HFFc6 (cell line): Measurements from ENCODE around the gene PRMT7. TPM values are rescaled to one million over a fixed set of nuclear protein-coding genes. Genes with fewer than 3 reads are reported as not detected.
A peak's percentile ranks its signal among the peaks of the same experiment; 100 is the strongest.

ENCODE experiments used
- DNase-seq: peaks from one replicate; pipeline ENCODE4 v3.0.0-alpha.2; 2018
- H3K27ac Mint-ChIP-seq: 2 replicates; pipeline ENCODE4 v1.8.0; 2020; ENCODE audit warnings: mild to moderate bottlenecking, mixed read lengths
- H3K27me3 Mint-ChIP-seq: 2 replicates; pipeline ENCODE4 v1.8.0; 2021; ENCODE audit warnings: mild to moderate bottlenecking, moderate library complexity, mixed read lengths; ENCODE audit not compliant: insufficient read depth
- H3K36me3 Mint-ChIP-seq: 2 replicates; pipeline ENCODE4 v1.8.0; 2021; ENCODE audit warnings: low read depth, mixed read lengths
- H3K4me1 Mint-ChIP-seq: 2 replicates; pipeline ENCODE4 v1.8.0; 2020; ENCODE audit warnings: low read depth, mixed read lengths
- H3K4me3 Mint-ChIP-seq: 2 replicates; pipeline ENCODE4 v1.8.0; 2020; ENCODE audit warnings: mild to moderate bottlenecking, moderate library complexity, mixed read lengths
- H3K9me3 Mint-ChIP-seq: 2 replicates; pipeline ENCODE4 v1.8.0; 2020; ENCODE audit warnings: mild to moderate bottlenecking, mixed read lengths
- CTCF ChIP-seq: fragments of 200-600 bp; sonication (generic); IDR thresholded peaks from 2 replicates; pipeline ENCODE4 v1.5.0; 2021; ENCODE audit warnings: antibody characterized with exemption, mild to moderate bottlenecking
- total RNA-seq, 6 experiments: library from RNA; stranded (reverse); fragmentation: NEBNext Ultra II Directional; extraction: Animal tissue kit (Norgen Biotek cat#: 25700); gene quantifications; 2 replicates in 1 of 6; 3 replicates in 5 of 6; pipeline ENCODE4 v1.2.3, GENCODE V29; 2021

PRMT7 gene
- total RNA-seq, 6 experiments from 2014 or later: 32.1 to 37.7 (median 36.4) TPM

- no peak for TF ChIP-seq CTCF
- Mint-ChIP-seq H3K27me3 (peaks cover 4% of the 10 kb centered on the region), H3K36me3 (no peaks in the 10 kb centered on the region), H3K4me3 (no peak overlapping the region), H3K27ac (no peak overlapping the region), H3K9me3 (no peaks in the 10 kb centered on the region), H3K4me1 (peaks cover 14% of the 10 kb centered on the region)
- no peak for DNase-seq
Measured at GRCh38 chr16:68395815-68396214, 85.0 kb downstream of the PRMT7 start.

GRCh38 chr16:68396481-68396880 is 85.7 kb downstream of the PRMT7 start:
- no peak overlapping the region for H3K27ac Mint-ChIP-seq

GRCh38 chr16:68397710-68398201 is 86.9 kb downstream of the PRMT7 start:
- Mint-ChIP-seq H3K36me3 (no peaks in the 10 kb centered on the region), H3K4me3 (no peak overlapping the region), H3K4me1 (peaks cover 33% of the 10 kb centered on the region), H3K27ac (no peak overlapping the region), H3K9me3 (no peaks in the 10 kb centered on the region), H3K27me3 (no peaks in the 10 kb centered on the region; the same call in none of the 2 replicates)
- no peak for TF ChIP-seq CTCF
- DNase-seq: no peak

More at GRCh38 chr16:68396481-68396880, 85.7 kb downstream of the PRMT7 start:
- DNase-seq: peak; percentile 51
- H3K9me3 Mint-ChIP-seq: no peaks in the 10 kb centered on the region
- peaks cover under 1% of the 10 kb centered on the region for H3K27me3 Mint-ChIP-seq
- peak; percentile 87 for TF ChIP-seq CTCF
- H3K4me3 Mint-ChIP-seq: no peak overlapping the region
- peaks cover 20% of the 10 kb centered on the region for H3K4me1 Mint-ChIP-seq
- no peaks in the 10 kb centered on the region for H3K36me3 Mint-ChIP-seq

- no peaks in the 10 kb centered on the region for H3K36me3 Mint-ChIP-seq
- no peaks in the 10 kb centered on the region for H3K9me3 Mint-ChIP-seq
- H3K27me3 Mint-ChIP-seq: no peaks in the 10 kb centered on the region; the same call in none of the 2 replicates
- TF ChIP-seq CTCF: no peak
- no peak overlapping the region for H3K4me3 Mint-ChIP-seq
- H3K27ac Mint-ChIP-seq: no peak overlapping the region
- H3K4me1 Mint-ChIP-seq: peaks cover 43% of the 10 kb centered on the region
- DNase-seq: no peak
Measured at GRCh38 chr16:68399456-68399855, 88.6 kb downstream of the PRMT7 start.

GRCh38 chr16:68400083-68400923 is 89.5 kb downstream of the PRMT7 start:
- Mint-ChIP-seq H3K36me3 (no peaks in the 10 kb centered on the region), H3K27ac (no peak overlapping the region), H3K9me3 (no peaks in the 10 kb centered on the region), H3K27me3 (no peaks in the 10 kb centered on the region; the same call in none of the 2 replicates), H3K4me1 (peaks cover 43% of the 10 kb centered on the region), H3K4me3 (no peak overlapping the region)
- DNase-seq: no peak
- TF ChIP-seq CTCF: no peak
